HCT116 (cell line): ENCODE data around the gene DHDH. TPM values are rescaled to one million over a fixed set of nuclear protein-coding genes. Genes with fewer than 3 reads are reported as not detected.

Experiments used
- ATAC-seq: fragments of 200-7000 bp; cut with Tn5 transposase; 2 replicates; pipeline ENCODE4 v1.9.1; 2020; ENCODE audit warnings: mild to moderate bottlenecking, moderate library complexity
- BruUV-seq: library from RNA; stranded (reverse); fragments of 400-500 nt; replicated peaks from 2 replicates; lab custom pipeline; 2021; lab: Mats Ljungman, UMichigan
- CTCF ChIA-PET: fragments of 300-600 bp; sonication (Branson Sonifier 250); formaldehyde crosslinking; loops from one replicate; lab custom pipeline; 2021; ENCODE audit warnings: antibody characterized with exemption; lab: Charles Lee
- POLR2A ChIA-PET: fragments of 300-600, 350-600 bp; sonication (Branson Sonifier 250); formaldehyde crosslinking; loops from one replicate; lab custom pipeline; 2021; ENCODE audit warnings: antibody characterized with exemption; lab: Charles Lee
- RAD21 ChIA-PET, 2 experiments: fragments of 300-600 bp; sonication (Branson Sonifier 250); formaldehyde crosslinking; loops; one replicate each; lab custom pipeline; 2023; ENCODE audit warnings: low total read pairs in 2 of 2; ENCODE audit not compliant: uncharacterized antibody in 2 of 2, unreplicated experiment in 2 of 2, low non-redundant PET in 1 of 2; lab: Charles Lee
- DNase-seq: peaks from one replicate; pipeline ENCODE4 v3.0.0-alpha.2; 2010; ENCODE audit warnings: low read depth, low spot score
- H2AFZ ChIP-seq: fragments of 200-600 bp; shearing (Covaris generic), sonication (generic); 2 replicates; pipeline ENCODE4 v1.6.1; 2017; ENCODE audit warnings: low read depth, mixed run types, mixed read lengths, antibody characterized with exemption, low read length; ENCODE audit not compliant: poor library complexity, severe bottlenecking
- H3K27ac ChIP-seq: 2 replicates; pipeline ENCODE4 v1.5.1; 2012; ENCODE audit warnings: low read depth, low read length
- H3K27me3 ChIP-seq: fragments of 200-600 bp; sonication (generic); 2 replicates; pipeline ENCODE4 v1.6.1; 2016; ENCODE audit warnings: mixed run types, low read length, mixed read lengths; ENCODE audit not compliant: insufficient read depth
- H3K36me3 ChIP-seq, 2 experiments: fragments of 200-500 bp in 1 of 2; fragments of 200-600 bp in 1 of 2; sonication (Bioruptor generic) in 1 of 2; sonication (generic) in 1 of 2; 2 replicates each; pipeline versions ENCODE4 v1.5.1 to v1.6.1; 2014 to 2016; ENCODE audit warnings: low read length in 2 of 2, inconsistent platforms in 1 of 2, mixed read lengths in 1 of 2, mixed run types in 1 of 2; ENCODE audit not compliant: insufficient read depth in 2 of 2, control insufficient read depth in 1 of 2
- H3K4me1 ChIP-seq, 2 experiments: fragments of 200-600 bp in 1 of 2; sonication (generic) in 1 of 2; 2 replicates each; pipeline versions ENCODE4 v1.5.1 to v1.6.1; 2012 to 2017; ENCODE audit warnings: low read length in 2 of 2, inconsistent platforms in 1 of 2, mild to moderate bottlenecking in 1 of 2, mixed read lengths in 1 of 2, mixed run types in 1 of 2, moderate library complexity in 1 of 2; ENCODE audit not compliant: insufficient read depth in 2 of 2, control insufficient read depth in 1 of 2
- H3K4me2 ChIP-seq: fragments of 200-600 bp; sonication (generic); 2 replicates; pipeline ENCODE4 v1.6.1; 2017; ENCODE audit warnings: mixed run types, low read length, mixed read lengths
- H3K4me3 ChIP-seq, 2 experiments: fragments of 200-600 bp in 1 of 2; sonication (generic) in 1 of 2; replicated peaks in 1 of 2; 2 replicates each; pipeline ENCODE4 v1.5.1; 2011 to 2016; ENCODE audit warnings: low read length in 2 of 2, control low read depth in 1 of 2, low read depth in 1 of 2, mild to moderate bottlenecking in 1 of 2, mixed read lengths in 1 of 2, mixed run types in 1 of 2
- H3K79me2 ChIP-seq: fragments of 200-600 bp; sonication (generic); 2 replicates; pipeline ENCODE4 v1.6.1; 2017; ENCODE audit warnings: mild to moderate bottlenecking, mixed run types, low read length, moderate library complexity, mixed read lengths; ENCODE audit not compliant: insufficient read depth
- H3K9ac ChIP-seq: fragments of 200-600 bp; sonication (generic); 2 replicates; pipeline ENCODE4 v1.6.1; 2016; ENCODE audit warnings: low read length, mixed read lengths
- H3K9me2 ChIP-seq: fragments of 200-600 bp; sonication (generic), shearing (Covaris generic); 2 replicates; pipeline ENCODE4 v1.6.1; 2017; ENCODE audit warnings: mixed run types, mild to moderate bottlenecking, moderate library complexity; ENCODE audit not compliant: insufficient read depth
- H3K9me3 ChIP-seq, 2 experiments: fragments of 200-500 bp in 1 of 2; fragments of 200-600 bp in 1 of 2; sonication (Bioruptor generic) in 1 of 2; sonication (generic) in 1 of 2; 2 replicates each; pipeline ENCODE4 v1.6.1; 2014 to 2017; ENCODE audit warnings: low read length in 2 of 2, mixed read lengths in 2 of 2, inconsistent platforms in 1 of 2, low read depth in 1 of 2, mild to moderate bottlenecking in 1 of 2, mixed run types in 1 of 2, moderate library complexity in 1 of 2; ENCODE audit not compliant: control insufficient read depth in 1 of 2, insufficient read depth in 1 of 2
- H4K20me1 ChIP-seq: fragments of 200-600 bp; sonication (generic), shearing (Covaris generic); 2 replicates; pipeline ENCODE4 v1.6.1; 2017; ENCODE audit warnings: mixed run types, mild to moderate bottlenecking, moderate library complexity; ENCODE audit not compliant: insufficient read depth
- CBX3 ChIP-seq: IDR thresholded peaks from 2 replicates; pipeline ENCODE4 v1.6.1; 2012; ENCODE audit warnings: low read depth
- CEBPB ChIP-seq: IDR thresholded peaks from 2 replicates; pipeline ENCODE4 v1.6.1; 2012; ENCODE audit warnings: low read depth
- CTCF ChIP-seq, 3 experiments: fragments of 200-600 bp in 1 of 3; sonication (generic) in 1 of 3; IDR thresholded peaks in 2 of 3; conservative IDR thresholded peaks in 1 of 3; 2 replicates each; pipeline ENCODE4 v1.5.1; 2012 to 2017; ENCODE audit warnings: low read depth in 2 of 3, low read length in 2 of 3, antibody characterized with exemption in 1 of 3, borderline replicate concordance in 1 of 3, control low read depth in 1 of 3, mild to moderate bottlenecking in 1 of 3, mixed read lengths in 1 of 3, mixed run types in 1 of 3, moderate library complexity in 1 of 3; ENCODE audit not compliant: insufficient read depth in 1 of 3
- EZH2 ChIP-seq: fragments of 200-600 bp; sonication (generic); IDR thresholded peaks from 2 replicates; pipeline ENCODE4 v1.6.1; 2017; ENCODE audit warnings: antibody characterized with exemption, mixed run types
- EZH2phosphoT487 ChIP-seq: fragments of 200-600 bp; IDR thresholded peaks from 2 replicates; pipeline ENCODE4 v1.6.1; 2018; ENCODE audit warnings: antibody characterized with exemption, borderline replicate concordance
- FOSL1 ChIP-seq: IDR thresholded peaks from 2 replicates; pipeline ENCODE4 v1.6.1; 2012; ENCODE audit warnings: low read depth
- JUND ChIP-seq: IDR thresholded peaks from 2 replicates; pipeline ENCODE4 v1.6.1; 2012
- POLR2AphosphoS5 ChIP-seq: IDR thresholded peaks from 2 replicates; pipeline ENCODE4 v1.6.1; 2011; ENCODE audit warnings: mild to moderate bottlenecking, low read depth, low read length, moderate library complexity
- REST ChIP-seq: IDR thresholded peaks from 2 replicates; pipeline ENCODE4 v1.6.1; 2012; ENCODE audit warnings: low read depth
- SRF ChIP-seq: IDR thresholded peaks from 2 replicates; pipeline ENCODE4 v1.6.1; 2012; ENCODE audit warnings: low read depth
- TCF7L2 ChIP-seq: IDR thresholded peaks from 2 replicates; pipeline ENCODE4 v1.7.0; 2011; ENCODE audit warnings: borderline replicate concordance, inconsistent platforms; ENCODE audit not compliant: insufficient read depth, insufficient read length; ENCODE audit errors: extremely low read depth
- YY1 ChIP-seq: IDR thresholded peaks from 2 replicates; pipeline ENCODE4 v1.6.1; 2011; ENCODE audit warnings: low read length, low read depth, moderate library complexity, mild to moderate bottlenecking; ENCODE audit not compliant: insufficient replicate concordance; ENCODE audit errors: extremely low read depth
- ZFX ChIP-seq: fragments of 450-650 bp; IDR thresholded peaks from 2 replicates; pipeline ENCODE4 v1.6.1; 2017
- ZNF274 ChIP-seq: fragments of 200-500 bp; sonication (Bioruptor generic); IDR thresholded peaks from 2 replicates; pipeline ENCODE4 v1.6.1; 2014; ENCODE audit warnings: mild to moderate bottlenecking, low read depth, low read length, inconsistent platforms
- intact Hi-C: fragments of 100-400 bp; cut with micrococcal nuclease; formaldehyde crosslinking; loops from 2 replicates; pipeline ENCODE4 v1.10.0; 2022
- total RNA-seq: library from RNA; stranded (reverse); gene quantifications from one replicate; pipeline ENCODE4 v1.2.1, GENCODE V29; 2021; ENCODE audit not compliant: unreplicated experiment
- TF ChIP-seq, protein P1 (sequence below): IDR thresholded peaks from 2 replicates; pipeline ENCODE4 v1.6.1; 2011; ENCODE audit warnings: mild to moderate bottlenecking, low read length, moderate library complexity; ENCODE audit not compliant: insufficient replicate concordance; ENCODE audit errors: extremely low read depth

The DHDH gene
- total RNA-seq, 1 experiment from 2014 or later: 8.6 TPM

- H3K9me3 ChIP-seq: no peaks in the 10 kb centered on the region
- no peaks in the 10 kb centered on the region for H3K36me3 ChIP-seq
- no peaks in the 10 kb centered on the region for H3K79me2 ChIP-seq
- H4K20me1 ChIP-seq: no peaks in the 10 kb centered on the region
- no peak overlapping the region for H3K4me3 ChIP-seq
- H3K4me1 ChIP-seq: peaks cover 0 to 10% of the 10 kb centered on the region in 2 experiments; a peak in 2 of 4 replicates
- RAD21 ChIA-PET: no interaction called here
- H3K4me2 ChIP-seq: no peak overlapping the region
- DNase-seq (no peak), ATAC-seq (no peak)
- no TSS peak for BruUV-seq
- POLR2A ChIA-PET: interaction anchor here (1.1 kb wide), 1 partner anchor 9 kb away, joined by 3 read pairs; no protein-coding TSS in a partner anchor
- intact Hi-C loops: no loop called here
- H2AFZ ChIP-seq: no peak overlapping the region
- H3K9ac ChIP-seq: no peak overlapping the region
- CTCF ChIA-PET: no interaction called here
- TF ChIP-seq POLR2AphosphoS5 (no peak), EZH2 (no peak), CTCF (IDR thresholded peaks at IDR 0.05 in 2 of 3, conservative IDR thresholded peaks at IDR 0.05 in 1 of 3; ENCODE audit: borderline replicate concordance in 1 of 3, insufficient read depth in 1 of 3, low read depth in 2 of 3, low read length in 2 of 3) (no peak), ZNF274 (no peak), ZFX (no peak), JUND (no peak), FOSL1 (no peak), CBX3 (no peak), CEBPB (no peak), REST (no peak), TCF7L2 (no peak), YY1 (no peak), SRF (no peak), EZH2phosphoT487 (no peak)
- TF ChIP-seq, protein P1, sequence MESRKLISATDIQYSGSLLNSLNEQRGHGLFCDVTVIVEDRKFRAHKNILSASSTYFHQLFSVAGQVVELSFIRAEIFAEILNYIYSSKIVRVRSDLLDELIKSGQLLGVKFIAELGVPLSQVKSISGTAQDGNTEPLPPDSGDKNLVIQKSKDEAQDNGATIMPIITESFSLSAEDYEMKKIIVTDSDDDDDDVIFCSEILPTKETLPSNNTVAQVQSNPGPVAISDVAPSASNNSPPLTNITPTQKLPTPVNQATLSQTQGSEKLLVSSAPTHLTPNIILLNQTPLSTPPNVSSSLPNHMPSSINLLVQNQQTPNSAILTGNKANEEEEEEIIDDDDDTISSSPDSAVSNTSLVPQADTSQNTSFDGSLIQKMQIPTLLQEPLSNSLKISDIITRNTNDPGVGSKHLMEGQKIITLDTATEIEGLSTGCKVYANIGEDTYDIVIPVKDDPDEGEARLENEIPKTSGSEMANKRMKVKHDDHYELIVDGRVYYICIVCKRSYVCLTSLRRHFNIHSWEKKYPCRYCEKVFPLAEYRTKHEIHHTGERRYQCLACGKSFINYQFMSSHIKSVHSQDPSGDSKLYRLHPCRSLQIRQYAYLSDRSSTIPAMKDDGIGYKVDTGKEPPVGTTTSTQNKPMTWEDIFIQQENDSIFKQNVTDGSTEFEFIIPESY: no peak
- H3K9me2 ChIP-seq: no peaks in the 10 kb centered on the region
- H3K27ac ChIP-seq: no peak overlapping the region
- no peaks in the 10 kb centered on the region for H3K27me3 ChIP-seq
These were observed 45.5 kb upstream of the DHDH start for GRCh38 chr19:48887861-48888612.
